Uterus (tissue), 4 donors: ENCODE results near the gene LPCAT1. TPM values are rescaled to one million over a fixed set of nuclear protein-coding genes. Genes with fewer than 3 reads are reported as not detected.

Source experiments
- DNase-seq, 2 donors: peaks; one replicate each; pipeline ENCODE4 v3.0.0-alpha.2; 2019 to 2020
- H3K27ac ChIP-seq, 2 donors: fragments of 200-600 bp; sonication (generic); 1 replicate in 1 of 2; 2 replicates in 1 of 2; pipeline ENCODE4 v1.5.1; 2016 to 2018
- H3K27me3 ChIP-seq, 2 donors: fragments of 200-600 bp; sonication (generic); one replicate each; pipeline ENCODE4 v1.5.1; 2018 to 2019; ENCODE audit warnings: control low read depth in 1 of 2
- H3K36me3 ChIP-seq, 2 donors: fragments of 200-600 bp; sonication (generic); one replicate each; pipeline ENCODE4 v1.5.1; 2019; ENCODE audit warnings: control low read depth in 1 of 2
- H3K4me1 ChIP-seq, 2 donors: fragments of 200-600 bp; sonication (generic); one replicate each; pipeline ENCODE4 v1.5.1; 2018 to 2019; ENCODE audit warnings: control low read depth in 1 of 2
- H3K4me3 ChIP-seq, 2 donors: fragments of 200-600 bp; sonication (generic); 1 replicate in 1 of 2; 2 replicates in 1 of 2; pipeline ENCODE4 v1.5.1; 2018 to 2019; ENCODE audit warnings: mild to moderate bottlenecking in 1 of 2
- H3K9me3 ChIP-seq, 2 donors: fragments of 200-600 bp; sonication (generic); one replicate each; pipeline ENCODE4 v1.5.1; 2019; ENCODE audit warnings: control low read depth in 1 of 2
- CTCF ChIP-seq, 4 experiments: fragments of 200-600 bp in 2 of 4; fragments of 450-650 bp in 2 of 4; sonication (generic) in 2 of 4; IDR thresholded peaks; one replicate each; pipeline ENCODE4 v1.5.1; 2016 to 2019; ENCODE audit warnings: antibody characterized with exemption in 4 of 4, mild to moderate bottlenecking in 2 of 4, moderate library complexity in 1 of 4
- POLR2A ChIP-seq, 2 donors: fragments of 450-650 bp; IDR thresholded peaks; one replicate each; pipeline ENCODE4 v1.6.1; 2016; ENCODE audit warnings: antibody characterized with exemption in 2 of 2, mild to moderate bottlenecking in 1 of 2, moderate library complexity in 1 of 2
- intact Hi-C: fragments of 100-400 bp; cut with DNase I; formaldehyde crosslinking; loops from one replicate; pipeline ENCODE4 v1.15.1; 2023; ENCODE audit warnings: low total_unique reads
- total RNA-seq, 4 donors: library from RNA; depleted of rRNA in 3 of 4; stranded (reverse); fragments of >200 nt in 3 of 4; gene quantifications; one replicate each; pipeline versions ENCODE4 v1.1.0 to v1.2.4, GENCODE V29; 2014 to 2023
- donor health status: DM: yes; HTN: yes; CAD: no.

The LPCAT1 gene
- total RNA-seq, 4 donors from 2014 or later = 21.5 to 51.0 (median 40.0) TPM

GRCh38 chr5:1439388-1440097 is 84.2 kb downstream of the LPCAT1 start:
- Histone ChIP-seq H3K27ac (no peak overlapping the region), H3K4me3 (no peak overlapping the region), H3K36me3 (no peaks in the 10 kb centered on the region), H3K9me3 (no peaks in the 10 kb centered on the region), H3K27me3 (peaks cover 0 to 25% of the 10 kb centered on the region in 2 donors), H3K4me1 (peaks cover 0 to 1% of the 10 kb centered on the region in 2 donors)
- intact Hi-C loops = no loop called here
- TF ChIP-seq POLR2A (IDR thresholded peaks at IDR 0.05) (no peak), CTCF (IDR thresholded peaks at IDR 0.05) (no peak)
- DNase-seq = no peak

GRCh38 chr5:1438871-1439270 is 84.9 kb downstream of the LPCAT1 start:
- intact Hi-C loops = no loop called here
- no peak for TF ChIP-seq CTCF (IDR thresholded peaks at IDR 0.05)
- no peak for TF ChIP-seq POLR2A (IDR thresholded peaks at IDR 0.05)
- no peaks in the 10 kb centered on the region for H3K9me3 ChIP-seq
- H3K36me3 ChIP-seq = no peaks in the 10 kb centered on the region
- no peak for DNase-seq
- peaks cover 0 to 20% of the 10 kb centered on the region in 2 donors for H3K27me3 ChIP-seq
- H3K4me3 ChIP-seq = no peak overlapping the region
- no peaks in the 10 kb centered on the region for H3K4me1 ChIP-seq
- H3K27ac ChIP-seq = no peak overlapping the region

GRCh38 chr5:1437876-1438559 is 85.7 kb downstream of the LPCAT1 start:
- no peaks in the 10 kb centered on the region for H3K9me3 ChIP-seq
- TF ChIP-seq CTCF (IDR thresholded peaks at IDR 0.05) = no peak
- no peak for TF ChIP-seq POLR2A (IDR thresholded peaks at IDR 0.05)
- peaks cover 0 to 12% of the 10 kb centered on the region in 2 donors for H3K27me3 ChIP-seq
- intact Hi-C loops = no loop called here
- no peaks in the 10 kb centered on the region for H3K4me1 ChIP-seq
- H3K36me3 ChIP-seq = no peaks in the 10 kb centered on the region
- DNase-seq = no peak
- H3K4me3 ChIP-seq = no peak overlapping the region
- no peak overlapping the region for H3K27ac ChIP-seq

GRCh38 chr5:1437226-1437829 is 86.4 kb downstream of the LPCAT1 start:
- peaks cover 0 to 8% of the 10 kb centered on the region in 2 donors for H3K27me3 ChIP-seq
- no peak overlapping the region for H3K4me3 ChIP-seq
- no peak for TF ChIP-seq POLR2A (IDR thresholded peaks at IDR 0.05)
- no peak for TF ChIP-seq CTCF (IDR thresholded peaks at IDR 0.05)
- no peak overlapping the region for H3K27ac ChIP-seq
- H3K9me3 ChIP-seq = no peaks in the 10 kb centered on the region
- intact Hi-C loops = no loop called here
- no peaks in the 10 kb centered on the region for H3K4me1 ChIP-seq
- H3K36me3 ChIP-seq = no peaks in the 10 kb centered on the region
- no peak for DNase-seq

GRCh38 chr5:1436681-1437080 is 87.1 kb downstream of the LPCAT1 start:
- no peaks in the 10 kb centered on the region for H3K4me1 ChIP-seq
- intact Hi-C loops = no loop called here
- H3K36me3 ChIP-seq = no peaks in the 10 kb centered on the region
- no peak for DNase-seq
- no peaks in the 10 kb centered on the region for H3K9me3 ChIP-seq
- H3K27me3 ChIP-seq = peaks cover 0 to 1% of the 10 kb centered on the region in 2 donors
- no peak overlapping the region for H3K4me3 ChIP-seq
- TF ChIP-seq POLR2A (IDR thresholded peaks at IDR 0.05) (no peak), CTCF (IDR thresholded peaks at IDR 0.05) (no peak)
- no peak overlapping the region for H3K27ac ChIP-seq
